K562 (cell line): ENCODE results near the gene SUPT5H. TPM values are rescaled to one million over a fixed set of nuclear protein-coding genes. Genes with fewer than 3 reads are reported as not detected.

Source experiments
- ARID4B ChIP-seq: sonication (generic); formaldehyde crosslinking; IDR thresholded peaks from 2 replicates; pipeline ENCODE4 v1.8.0; 2022; ENCODE audit warnings: mild to moderate bottlenecking, missing genetic modification reagents
- BDP1 ChIP-seq: IDR thresholded peaks from 3 replicates; pipeline ENCODE4 v1.6.1; 2011; ENCODE audit not compliant: insufficient read length, insufficient read depth
- BRF2 ChIP-seq: IDR thresholded peaks from 3 replicates; pipeline ENCODE4 v1.6.1; 2011; ENCODE audit warnings: borderline replicate concordance, mild to moderate bottlenecking; ENCODE audit not compliant: insufficient read length, insufficient read depth
- CBX3 ChIP-seq, 2 experiments: IDR thresholded peaks; 1 replicate in 1 of 2; 2 replicates in 1 of 2; pipeline ENCODE4 v1.6.1; 2012; ENCODE audit warnings: inconsistent platforms in 2 of 2, low read length in 2 of 2, borderline replicate concordance in 1 of 2, control low read depth in 1 of 2
- CTCFL ChIP-seq: IDR thresholded peaks from 2 replicates; pipeline ENCODE4 v1.6.1; 2011; ENCODE audit warnings: borderline replicate concordance, low read depth, mild to moderate bottlenecking, moderate library complexity, low read length; ENCODE audit not compliant: insufficient read depth, poor library complexity, severe bottlenecking
- DEAF1 ChIP-seq: fragments of 450-650 bp; formaldehyde crosslinking; IDR thresholded peaks from 2 replicates; pipeline ENCODE4 v1.4.0; 2020; ENCODE audit warnings: mild to moderate bottlenecking, moderate library complexity
- FOXP1 ChIP-seq: sonication (generic); formaldehyde crosslinking; IDR thresholded peaks from 2 replicates; pipeline ENCODE4 v1.8.0; 2022; ENCODE audit warnings: mild to moderate bottlenecking, missing genetic modification reagents
- HDAC2 ChIP-seq: fragments of 450-650 bp; IDR thresholded peaks from 2 replicates; pipeline ENCODE4 v1.6.1; 2016; ENCODE audit warnings: mild to moderate bottlenecking
- HNRNPUL1 ChIP-seq: fragments of 200-400 bp; formaldehyde crosslinking; IDR thresholded peaks from 2 replicates; pipeline ENCODE4 v1.6.1; 2017; ENCODE audit warnings: low read length
- NR1H2 ChIP-seq: sonication (generic); formaldehyde crosslinking; IDR thresholded peaks from 2 replicates; pipeline ENCODE4 v1.4.0; 2020; ENCODE audit warnings: mild to moderate bottlenecking, missing genetic modification reagents
- PHTF2 ChIP-seq: fragments of 250-450 bp; sonication (Bioruptor Pico); IDR thresholded peaks from 2 replicates; pipeline ENCODE4 v1.5.0; 2021; ENCODE audit warnings: mild to moderate bottlenecking
- RCOR1 ChIP-seq, 2 experiments: IDR thresholded peaks; 2 replicates each; pipeline ENCODE4 v1.6.1; 2012; ENCODE audit warnings: low read depth in 2 of 2, low read length in 2 of 2, borderline replicate concordance in 1 of 2, improper control_type of control experiment in 1 of 2
- SREBF1 ChIP-seq: fragments of 150-350 bp; IDR thresholded peaks from 2 replicates; pipeline ENCODE4 v1.6.1; 2014; ENCODE audit warnings: antibody characterized with exemption, low read depth, low read length, borderline replicate concordance
- SRSF9 ChIP-seq: fragments of 200-400 bp; formaldehyde crosslinking; IDR thresholded peaks from 2 replicates; pipeline ENCODE4 v1.6.1; 2017; ENCODE audit warnings: low read depth, low read length, borderline replicate concordance
- YY1 ChIP-seq, 3 experiments: IDR thresholded peaks; 2 replicates each; pipeline ENCODE4 v1.6.1; 2011; ENCODE audit warnings: low read length in 2 of 3, mild to moderate bottlenecking in 2 of 3, moderate library complexity in 2 of 3, borderline replicate concordance in 1 of 3, control low read depth in 1 of 3, low read depth in 1 of 3; ENCODE audit not compliant: insufficient read depth in 3 of 3, insufficient replicate concordance in 2 of 3, control insufficient read depth in 1 of 3, insufficient read length in 1 of 3; ENCODE audit errors: extremely low read depth in 1 of 3
- ZNF263 ChIP-seq: sonication (generic); formaldehyde crosslinking; IDR thresholded peaks from 2 replicates; pipeline ENCODE4 v1.8.0; 2022; ENCODE audit warnings: mild to moderate bottlenecking, missing genetic modification reagents, borderline replicate concordance
- polyA plus RNA-seq, 8 experiments: library from polyadenylated mRNA; depleted of rRNA in 4 of 8; stranded (reverse) in 5 of 8; unstranded in 3 of 8; fragments of >200 nt; fragmentation: Nextera tagmentation in 2 of 8; fragmentation: Illumina TruSeq in 1 of 8; extraction: Ambion mirVana in 2 of 8; extraction: Trizol in 1 of 8; gene quantifications; 2 replicates each; pipeline versions ENCODE4 v1.2.1 to v1.2.3, GENCODE V29; 2011 to 2014; ENCODE audit warnings: inconsistent platforms in 1 of 8, missing spikeins in 1 of 8
- total RNA-seq, 7 experiments: library from RNA; depleted of rRNA in 6 of 7; stranded (reverse); fragments of >200 nt in 6 of 7; fragmentation: Illumina TruSeq in 2 of 7; extraction: Trizol in 2 of 7; gene quantifications; 2 replicates each; pipeline versions ENCODE4 v1.2.1 to v1.2.3, GENCODE V29; 2011 to 2021; ENCODE audit warnings: low replicate concordance in 1 of 7

Gene SUPT5H
- total and polyA plus RNA-seq, 9 of the 15 experiments (the other 6 are each of a cell fraction or from before 2014, with no cell fraction given), result 13.3 to 85.9 (median 35.9) TPM

GRCh38 chr19:39506944-39507714 lies 61.7 kb downstream of the SUPT5H start (continued):
- TF ChIP-seq CTCFL (no peak), RCOR1 (IDR thresholded peaks at IDR 0.05; ENCODE audit: borderline replicate concordance in 1 of 2, low read depth in 2 of 2, low read length in 2 of 2) (peak in 1 of 2 experiments; percentile 38; a peak in 1 of 4 replicates), DEAF1 (no peak), ZNF263 (CRISPR knock-in tag) (0 out of 2 replicates have a peak, but pooled peaks have one; percentile 23), BDP1 (no peak), PHTF2 (CRISPR knock-in tag) (no peak), NR1H2 (CRISPR knock-in tag) (peak; percentile 50; the same call in 1 of the 2 replicates), BRF2 (no peak), HNRNPUL1 (no peak), FOXP1 (peak; percentile 98), CBX3 (IDR thresholded peaks at IDR 0.05; ENCODE audit: borderline replicate concordance in 1 of 2, low read length in 2 of 2) (peak in 1 of 2 experiments; percentile 93; a peak in 1 of 3 replicates), SREBF1 (no peak), ARID4B (CRISPR knock-in tag) (peak; percentile 68; the same call in 1 of the 2 replicates), YY1 (IDR thresholded peaks at IDR 0.05; ENCODE audit: borderline replicate concordance in 1 of 3, control insufficient read depth in 1 of 3, extremely low read depth in 1 of 3, insufficient read depth in 3 of 3, insufficient read length in 1 of 3, insufficient replicate concordance in 2 of 3, low read depth in 1 of 3, low read length in 2 of 3) (no peak), SRSF9 (no peak), HDAC2 (peak; percentile 70; the same call in 1 of the 2 replicates)
